Mesendoderm (in vitro differentiated cells): ENCODE measurements around the gene CFAP20.
"Not testable (repeated sequence)": the region's sequence is repeated elsewhere in the genome, so short reads cannot be mapped to it uniquely, and the experiment has no call there.

Experiments
- DNase-seq: peaks from one replicate; pipeline ENCODE4 v3.0.0; 2013
- H2AK5ac ChIP-seq: 2 replicates; pipeline ENCODE4 v1.6.1; 2013; ENCODE audit warnings: low read length, inconsistent platforms
- H2BK120ac ChIP-seq: 2 replicates; pipeline ENCODE4 v1.6.1; 2013; ENCODE audit warnings: low read depth, mild to moderate bottlenecking, low read length, moderate library complexity, mixed read lengths
- H2BK15ac ChIP-seq: replicated peaks from 2 replicates; pipeline ENCODE4 v1.6.1; 2013; ENCODE audit warnings: low read depth, mild to moderate bottlenecking, moderate library complexity
- H2BK5ac ChIP-seq: 2 replicates; pipeline ENCODE4 v1.6.1; 2013; ENCODE audit warnings: low read length, inconsistent platforms
- H3K18ac ChIP-seq: 2 replicates; pipeline ENCODE4 v1.6.1; 2013; ENCODE audit warnings: mild to moderate bottlenecking, low read length, mixed read lengths
- H3K23ac ChIP-seq: one replicate; pipeline ENCODE4 v1.6.1; 2013; ENCODE audit warnings: low read length
- H3K27ac ChIP-seq: 2 replicates; pipeline ENCODE4 v1.5.1; 2013; ENCODE audit warnings: low read depth, mild to moderate bottlenecking, inconsistent platforms, low read length, moderate library complexity
- H3K27me3 ChIP-seq: 2 replicates; pipeline ENCODE4 v1.6.1; 2013; ENCODE audit warnings: low read length, control low read depth, mild to moderate bottlenecking, inconsistent platforms; ENCODE audit not compliant: insufficient read depth, poor library complexity
- H3K36me3 ChIP-seq: 2 replicates; pipeline ENCODE4 v1.6.1; 2013; ENCODE audit warnings: low read length, inconsistent platforms; ENCODE audit not compliant: control insufficient read depth, insufficient read depth
- H3K4ac ChIP-seq: one replicate; pipeline ENCODE4 v1.6.1; 2013; ENCODE audit warnings: low read depth, mild to moderate bottlenecking, low read length, moderate library complexity
- H3K4me1 ChIP-seq: 2 replicates; pipeline ENCODE4 v1.6.1; 2013; ENCODE audit warnings: low read depth, low read length, inconsistent platforms; ENCODE audit not compliant: control insufficient read depth
- H3K4me2 ChIP-seq: 2 replicates; pipeline ENCODE4 v1.6.1; 2013; ENCODE audit warnings: low read length
- H3K4me3 ChIP-seq: 2 replicates; pipeline ENCODE4 v1.5.1; 2013; ENCODE audit warnings: mild to moderate bottlenecking, low read length
- H3K56ac ChIP-seq: one replicate; pipeline ENCODE4 v1.6.1; 2013; ENCODE audit warnings: low read length
- H3K79me1 ChIP-seq: 2 replicates; pipeline ENCODE4 v1.6.1; 2013; ENCODE audit warnings: low read length, inconsistent platforms
- H3K79me2 ChIP-seq: 2 replicates; pipeline ENCODE4 v1.6.1; 2013; ENCODE audit warnings: mild to moderate bottlenecking, low read length; ENCODE audit not compliant: control insufficient read depth, insufficient read depth
- H3K9ac ChIP-seq: 2 replicates; pipeline ENCODE4 v1.6.1; 2013; ENCODE audit warnings: low read length, inconsistent platforms
- H4K5ac ChIP-seq: one replicate; pipeline ENCODE4 v1.6.1; 2013; ENCODE audit warnings: low read length
- H4K8ac ChIP-seq: one replicate; pipeline ENCODE4 v1.6.1; 2013; ENCODE audit warnings: low read depth, mild to moderate bottlenecking, control low read depth, low read length, moderate library complexity
- WGBS: extraction: QIAGEN DNeasy Blood & Tissue Kit; methylation state at CpG from one replicate; pipeline ENCODE4 v1.1.7; 2013; ENCODE audit warnings: low lambda C conversion rate, missing lambda C conversion rate; ENCODE audit not compliant: insufficient coverage; ENCODE audit errors: extremely low coverage; 5-methylcytosine and 5-hydroxymethylcytosine counted together

The CFAP20 gene

GRCh38 chr16:58080657-58081056 is 48.5 kb downstream of the CFAP20 start:
- H3K36me3 ChIP-seq, H4K8ac ChIP-seq, H3K4me1 ChIP-seq, H3K23ac ChIP-seq, H2BK5ac ChIP-seq, H3K56ac ChIP-seq, H4K5ac ChIP-seq, H3K18ac ChIP-seq, H3K4me3 ChIP-seq, H2BK15ac ChIP-seq, H3K79me1 ChIP-seq, H2AK5ac ChIP-seq, H3K4me2 ChIP-seq, H2BK120ac ChIP-seq, H3K9ac ChIP-seq, H3K27ac ChIP-seq, H3K27me3 ChIP-seq, H3K4ac ChIP-seq, H3K79me2 ChIP-seq, DNase-seq: not testable (repeated sequence)
- WGBS, result no CpG with 5 or more reads among the region's 5 CpGs

GRCh38 chr16:58077796-58078195 is 51.4 kb downstream of the CFAP20 start:
- no peak overlapping the region for H2BK120ac ChIP-seq
- H3K23ac ChIP-seq, result no peak overlapping the region
- H3K9ac ChIP-seq, result no peak overlapping the region
- H4K8ac ChIP-seq, result no peak overlapping the region
- no peak overlapping the region for H3K4me3 ChIP-seq
- H3K27ac ChIP-seq, result no peak overlapping the region
- WGBS, result no CpG with 5 or more reads among the region's 8 CpGs
- no peaks in the 10 kb centered on the region for H3K4me1 ChIP-seq
- H3K36me3 ChIP-seq, result no peaks in the 10 kb centered on the region
- no peak overlapping the region for H3K4ac ChIP-seq
- H4K5ac ChIP-seq, result no peak overlapping the region
- H3K79me2 ChIP-seq, result no peaks in the 10 kb centered on the region
- DNase-seq, result no peak
- H2BK15ac ChIP-seq, result no peak overlapping the region
- no peak overlapping the region for H3K4me2 ChIP-seq
- H3K79me1 ChIP-seq, result no peaks in the 10 kb centered on the region
- no peak overlapping the region for H2BK5ac ChIP-seq
- no peak overlapping the region for H3K18ac ChIP-seq
- no peaks in the 10 kb centered on the region for H3K27me3 ChIP-seq
- no peak overlapping the region for H2AK5ac ChIP-seq
- no peak overlapping the region for H3K56ac ChIP-seq

- H3K4ac ChIP-seq, result no peak overlapping the region
- no peak overlapping the region for H2BK5ac ChIP-seq
- H3K56ac ChIP-seq, result no peak overlapping the region
- no peak overlapping the region for H3K27ac ChIP-seq
- no peak overlapping the region for H4K5ac ChIP-seq
- DNase-seq, result no peak
- no peak overlapping the region for H4K8ac ChIP-seq
- WGBS, result no CpG with 5 or more reads among the region's 1 CpG
- H3K27me3 ChIP-seq, result no peaks in the 10 kb centered on the region
- H3K4me1 ChIP-seq, result no peaks in the 10 kb centered on the region
- no peaks in the 10 kb centered on the region for H3K36me3 ChIP-seq
- H2BK15ac ChIP-seq, result no peak overlapping the region
- no peak overlapping the region for H3K4me3 ChIP-seq
- no peak overlapping the region for H3K23ac ChIP-seq
- H3K18ac ChIP-seq, result no peak overlapping the region
- no peaks in the 10 kb centered on the region for H3K79me2 ChIP-seq
- H3K9ac ChIP-seq, result no peak overlapping the region
- no peak overlapping the region for H2BK120ac ChIP-seq
- H3K4me2 ChIP-seq, result no peak overlapping the region
- H3K79me1 ChIP-seq, result no peaks in the 10 kb centered on the region
- H2AK5ac ChIP-seq, result no peak overlapping the region
Measured at GRCh38 chr16:58076514-58076913, 52.7 kb downstream of the CFAP20 start.

- Histone ChIP-seq H3K4me1 (no peaks in the 10 kb centered on the region), H3K27me3 (no peaks in the 10 kb centered on the region), H2BK15ac (no peak overlapping the region), H4K8ac (no peak overlapping the region), H3K18ac (no peak overlapping the region), H3K23ac (no peak overlapping the region), H3K79me2 (no peaks in the 10 kb centered on the region), H3K27ac (no peak overlapping the region), H3K36me3 (no peaks in the 10 kb centered on the region), H3K4me2 (no peak overlapping the region), H2BK5ac (no peak overlapping the region), H2AK5ac (no peak overlapping the region), H3K56ac (no peak overlapping the region), H3K4ac (no peak overlapping the region), H2BK120ac (no peak overlapping the region), H3K9ac (no peak overlapping the region), H4K5ac (no peak overlapping the region), H3K79me1 (no peaks in the 10 kb centered on the region), H3K4me3 (no peak overlapping the region)
- WGBS, result no CpG with 5 or more reads among the region's 4 CpGs
- no peak for DNase-seq
Measured at GRCh38 chr16:58074657-58075056, 54.5 kb downstream of the CFAP20 start.

- H2AK5ac ChIP-seq, H3K79me1 ChIP-seq, H2BK15ac ChIP-seq, H3K23ac ChIP-seq, H3K56ac ChIP-seq, H3K4me2 ChIP-seq, H3K4me3 ChIP-seq, DNase-seq, H3K18ac ChIP-seq, H3K79me2 ChIP-seq, H3K4me1 ChIP-seq, H3K27me3 ChIP-seq, H2BK5ac ChIP-seq, H2BK120ac ChIP-seq, H3K9ac ChIP-seq, H4K5ac ChIP-seq, H3K27ac ChIP-seq, H4K8ac ChIP-seq, H3K36me3 ChIP-seq, H3K4ac ChIP-seq: not testable (repeated sequence)
- WGBS, result no CpG with 5 or more reads among the region's 2 CpGs
Measured at GRCh38 chr16:58073086-58073485, 56.1 kb downstream of the CFAP20 start.

- not testable (repeated sequence) for H3K79me1 ChIP-seq, H2BK5ac ChIP-seq, H3K4me3 ChIP-seq, H3K4me2 ChIP-seq, H3K27me3 ChIP-seq, H4K8ac ChIP-seq, H3K36me3 ChIP-seq, DNase-seq, H4K5ac ChIP-seq, H3K4ac ChIP-seq, H3K79me2 ChIP-seq, H3K18ac ChIP-seq, H2AK5ac ChIP-seq, H2BK15ac ChIP-seq, H3K56ac ChIP-seq, H2BK120ac ChIP-seq, H3K9ac ChIP-seq, H3K27ac ChIP-seq, H3K4me1 ChIP-seq, H3K23ac ChIP-seq
- no CpG with 5 or more reads among the region's 5 CpGs for WGBS
Measured at GRCh38 chr16:58072134-58072533, 57.0 kb downstream of the CFAP20 start.
